BJ (cell line): Measurements from ENCODE around the gene MAP2K4. TPM values are rescaled to one million over a fixed set of nuclear protein-coding genes. Genes with fewer than 3 reads are reported as not detected.

Experiments used
- CTCF ChIA-PET: fragments of 350-600 bp; formaldehyde crosslinking; extraction: SDS; loops from one replicate; lab custom pipeline; 2021; ENCODE audit warnings: antibody characterized with exemption, inconsistent platforms; lab: Yijun Ruan, JAX
- POLR2A ChIA-PET: fragments of 300-600 bp; sonication (Branson Sonifier 250); formaldehyde crosslinking; extraction: SDS; loops from one replicate; lab custom pipeline; 2021; ENCODE audit warnings: antibody characterized with exemption; lab: Charles Lee
- DNase-seq: peaks from one replicate; pipeline ENCODE4 v3.0.0-alpha.2; 2011; ENCODE audit warnings: low read depth
- H3K27me3 ChIP-seq: 2 replicates; pipeline ENCODE4 v1.6.0; 2011; ENCODE audit warnings: low read length; ENCODE audit not compliant: control insufficient read depth, insufficient read depth
- H3K36me3 ChIP-seq: 2 replicates; pipeline ENCODE4 v1.5.1; 2011; ENCODE audit warnings: low read length; ENCODE audit not compliant: control insufficient read depth, insufficient read depth
- H3K4me3 ChIP-seq: 2 replicates; pipeline ENCODE4 v1.5.1; 2011; ENCODE audit warnings: low read depth, mild to moderate bottlenecking, control low read depth, low read length
- CTCF ChIP-seq: IDR thresholded peaks from 2 replicates; pipeline ENCODE4 v1.5.1; 2011; ENCODE audit warnings: low read depth, mild to moderate bottlenecking, control low read depth, inconsistent platforms, low read length, moderate library complexity; ENCODE audit not compliant: insufficient read depth
- polyA plus RNA-seq: library from polyadenylated mRNA; depleted of rRNA; stranded (reverse); fragments of >200 nt; gene quantifications from 2 replicates; pipeline ENCODE4 v1.2.3, GENCODE V29; 2011

MAP2K4 gene
- polyA plus RNA-seq, 1 experiment, result 12.8 TPM

- POLR2A ChIA-PET, result interaction anchor here (0.6 kb wide), 1 partner anchor 1345 kb away, joined by 3 read pairs; no protein-coding TSS in a partner anchor
- no peak overlapping the region for H3K4me3 ChIP-seq
- peaks cover 12% of the 10 kb centered on the region for H3K36me3 ChIP-seq
- CTCF ChIA-PET, result interaction anchor here (0.6 to 1.7 kb wide), 6 partner anchors 8 to 1371 kb away, joined by 3 to 12 read pairs (median 7); partner anchors contain the start of gene ZNF18
- no peak for TF ChIP-seq CTCF
- H3K27me3 ChIP-seq, result no peaks in the 10 kb centered on the region
- no peak for DNase-seq
These were observed 34.3 kb upstream of the MAP2K4 start for GRCh38 chr17:11986179-11986941.

- TF ChIP-seq CTCF, result peak; percentile 53
- DNase-seq, result no peak
- ChIA-PET POLR2A (interaction anchor here (0.6 kb wide), 1 partner anchor 1345 kb away, joined by 3 read pairs; no protein-coding TSS in a partner anchor), CTCF (interaction anchor here (0.6 to 1.7 kb wide), 5 partner anchors 9 to 1372 kb away, joined by 3 to 12 read pairs (median 7); partner anchors contain the start of gene ZNF18)
- Histone ChIP-seq H3K36me3 (peaks cover 14% of the 10 kb centered on the region), H3K27me3 (no peaks in the 10 kb centered on the region), H3K4me3 (no peak overlapping the region)
These were observed 33.7 kb upstream of the MAP2K4 start for GRCh38 chr17:11986942-11987329.

GRCh38 chr17:11990363-11990983 is 30.2 kb upstream of the MAP2K4 start:
- TF ChIP-seq CTCF, result no peak
- no peak for DNase-seq
- POLR2A ChIA-PET, result no interaction called here
- no peaks in the 10 kb centered on the region for H3K27me3 ChIP-seq
- CTCF ChIA-PET, result interaction anchor here (0.6 kb wide), 1 partner anchor 186 kb away, joined by 3 read pairs; no protein-coding TSS in a partner anchor
- peaks cover 11% of the 10 kb centered on the region for H3K36me3 ChIP-seq
- no peak overlapping the region for H3K4me3 ChIP-seq

DNA sequence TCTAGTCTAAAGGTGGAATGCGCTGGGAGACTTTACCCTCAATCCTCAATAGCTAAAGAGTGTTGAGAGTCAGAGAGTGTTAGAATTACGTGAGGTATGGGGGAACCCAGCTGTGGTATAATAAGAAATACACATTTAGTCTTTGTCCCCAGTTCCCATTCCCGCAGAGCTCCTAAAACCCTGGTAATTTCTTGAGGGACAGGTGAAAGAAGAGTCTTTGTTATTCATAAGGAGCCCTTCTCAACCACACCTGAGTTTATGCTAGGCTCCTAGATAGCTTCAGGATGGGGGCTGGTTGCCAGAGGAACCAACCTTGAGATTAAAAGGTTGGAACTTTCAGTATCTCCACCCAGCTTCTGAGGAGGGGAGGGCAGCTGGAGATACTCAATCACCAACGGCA is 29.2 kb upstream of the MAP2K4 start:
- POLR2A ChIA-PET, result no interaction called here
- no peak for DNase-seq
- CTCF ChIA-PET, result no interaction called here
- no peak for TF ChIP-seq CTCF
- no peaks in the 10 kb centered on the region for H3K27me3 ChIP-seq
- H3K36me3 ChIP-seq, result peaks cover 11% of the 10 kb centered on the region
- no peak overlapping the region for H3K4me3 ChIP-seq

GRCh38 chr17:11996722-11997146 is 23.9 kb upstream of the MAP2K4 start:
- DNase-seq, result no peak
- ChIA-PET CTCF (interaction anchor here (1.1 to 2.3 kb wide), 7 partner anchors 8 to 19 kb away, joined by 3 to 9 read pairs (median 5); no protein-coding TSS in a partner anchor), POLR2A (interaction anchor here (0.6 to 1.2 kb wide), 3 partner anchors 7 to 26 kb away, joined by 3 to 13 read pairs (median 4); partner anchors contain the start of gene MAP2K4)
- peak overlapping the region; percentile 95 for H3K4me3 ChIP-seq
- H3K36me3 ChIP-seq, result peaks cover 6% of the 10 kb centered on the region; the same call in 1 of the 2 replicates
- TF ChIP-seq CTCF, result no peak; the same call in 1 of the 2 replicates
- no peaks in the 10 kb centered on the region for H3K27me3 ChIP-seq
